ENCODE data around the gene S100A16. TPM values are rescaled to one million over a fixed set of nuclear protein-coding genes. Genes with fewer than 3 reads are reported as not detected.

Gene S100A16
- total and polyA plus RNA-seq, 5 experiments from 2014 or later: not detected

GRCh38 chr1:153626904-153627714 is 14.2 kb upstream of the S100A16 start, which contains the start of gene S100A13:
TSS of gene S100A13 (minus strand) at chr1:153627505. CDS start at chr1:153626472, 1,033 bp downstream.
- H3K4me3 Mint-ChIP-seq: peak within 1 kb of the TSS in 2 of 10 donors; percentile 36 to 48
- peak within 1 kb of the TSS in 4 of 10 donors; percentile 6 to 44 (median 14) for H3K27ac Mint-ChIP-seq
- H3K27me3 Mint-ChIP-seq: peaks cover 0 to 17% (median 11%) of the 10 kb centered on the region in 5 donors
- DNase-seq (no peak), ATAC-seq (no peak)
- POLR2A ChIA-PET: interaction anchor here (0.6 kb wide), 1 partner anchor 41 kb away, joined by 3 read pairs; no protein-coding TSS in a partner anchor
- H3K36me3 Mint-ChIP-seq: no peaks in the 10 kb centered on the region
- peaks cover 7 to 16% (median 11%) of the 10 kb centered on the region in 4 donors for H3K4me1 Mint-ChIP-seq
- no peaks in the 10 kb centered on the region for H3K9me3 Mint-ChIP-seq

- Mint-ChIP-seq H3K9me3 (no peaks in the 10 kb centered on the region), H3K4me1 (peaks cover 7 to 14% (median 10%) of the 10 kb centered on the region in 4 donors), H3K27ac (peak overlapping the region in 1 of 10 donors; percentile 44), H3K4me3 (no peak overlapping the region), H3K27me3 (peaks cover 0 to 17% (median 11%) of the 10 kb centered on the region in 5 donors), H3K36me3 (no peaks in the 10 kb centered on the region)
- ATAC-seq (no peak), DNase-seq (no peak)
- POLR2A ChIA-PET: no interaction called here
These were observed 13.6 kb upstream of the S100A16 start for GRCh38 chr1:153626477-153626903.

- no peak overlapping the region for H3K27ac Mint-ChIP-seq
- H3K9me3 Mint-ChIP-seq: no peaks in the 10 kb centered on the region
- no peaks in the 10 kb centered on the region for H3K36me3 Mint-ChIP-seq
- no peak for DNase-seq
- no peak overlapping the region for H3K4me3 Mint-ChIP-seq
- H3K27me3 Mint-ChIP-seq: peaks cover 0 to 17% (median 11%) of the 10 kb centered on the region in 5 donors
- peaks cover 7 to 14% (median 10%) of the 10 kb centered on the region in 4 donors for H3K4me1 Mint-ChIP-seq
- no peak for ATAC-seq
- POLR2A ChIA-PET: interaction anchor here (1.4 kb wide), 1 partner anchor 8 kb away, joined by 7 read pairs; the partner anchor contains the start of gene CHTOP
These were observed 12.2 kb upstream of the S100A16 start for GRCh38 chr1:153624965-153625611.

- H3K36me3 Mint-ChIP-seq: no peaks in the 10 kb centered on the region
- H3K9me3 Mint-ChIP-seq: no peaks in the 10 kb centered on the region
- peaks cover 7 to 14% (median 10%) of the 10 kb centered on the region in 4 donors for H3K4me1 Mint-ChIP-seq
- peaks cover 0 to 17% (median 11%) of the 10 kb centered on the region in 5 donors for H3K27me3 Mint-ChIP-seq
- no peak for ATAC-seq
- no peak overlapping the region for H3K4me3 Mint-ChIP-seq
- DNase-seq: no peak
- no peak overlapping the region for H3K27ac Mint-ChIP-seq
- POLR2A ChIA-PET: interaction anchor here (0.7 kb wide), 1 partner anchor 24 kb away, joined by 4 read pairs; no protein-coding TSS in a partner anchor
These were observed 10.2 kb upstream of the S100A16 start for GRCh38 chr1:153623101-153623500.

- ATAC-seq (no peak), DNase-seq (no peak)
- H3K9me3 Mint-ChIP-seq: no peaks in the 10 kb centered on the region
- no peaks in the 10 kb centered on the region for H3K27me3 Mint-ChIP-seq
- POLR2A ChIA-PET: interaction anchor here (1.0 to 1.7 kb wide), 2 partner anchors 15 to 68 kb away, joined by 3 to 6 read pairs; partner anchors contain the start of gene CHTOP
- no peak overlapping the region for H3K27ac Mint-ChIP-seq
- no peak overlapping the region for H3K4me3 Mint-ChIP-seq
- no peaks in the 10 kb centered on the region for H3K36me3 Mint-ChIP-seq
- H3K4me1 Mint-ChIP-seq: peaks cover 0 to 8% (median 0%) of the 10 kb centered on the region in 4 donors
These were observed 6.2 kb upstream of the S100A16 start for GRCh38 chr1:153619171-153619570.

GRCh38 chr1:153617663-153618062 is 4.7 kb upstream of the S100A16 start:
- Mint-ChIP-seq H3K4me1 (peaks cover 0 to 6% (median 0%) of the 10 kb centered on the region in 4 donors), H3K9me3 (no peaks in the 10 kb centered on the region), H3K36me3 (no peaks in the 10 kb centered on the region), H3K27ac (peak overlapping the region in 1 of 10 donors; percentile 28), H3K4me3 (no peak overlapping the region), H3K27me3 (no peaks in the 10 kb centered on the region)
- ATAC-seq (peak in 1 of 2 donors; percentile 72), DNase-seq (peak in 6 of 10 donors; percentile 23 to 54 (median 42))
- POLR2A ChIA-PET: no interaction called here

GRCh38 chr1:153616917-153617311 is 4.0 kb upstream of the S100A16 start:
- Mint-ChIP-seq H3K4me1 (peaks cover 0 to 6% (median 0%) of the 10 kb centered on the region in 4 donors), H3K36me3 (no peaks in the 10 kb centered on the region), H3K9me3 (no peaks in the 10 kb centered on the region), H3K4me3 (no peak overlapping the region), H3K27ac (no peak overlapping the region), H3K27me3 (no peaks in the 10 kb centered on the region)
- DNase-seq: no peak
- POLR2A ChIA-PET: no interaction called here
- ATAC-seq: no peak

GRCh38 chr1:153616144-153616916 is 3.4 kb upstream of the S100A16 start, which contains the start of gene S100A14:
TSS of gene S100A14 (minus strand) at chr1:153616325. CDS start at chr1:153615858, 467 bp downstream.
- DNase-seq (no peak), ATAC-seq (no peak)
- Mint-ChIP-seq H3K27me3 (no peaks in the 10 kb centered on the region), H3K9me3 (no peaks in the 10 kb centered on the region), H3K4me1 (peaks cover 0 to 6% (median 0%) of the 10 kb centered on the region in 4 donors), H3K4me3 (no peak within 1 kb of the TSS), H3K27ac (peak within 1 kb of the TSS in 2 of 10 donors; percentile 14 to 57), H3K36me3 (no peaks in the 10 kb centered on the region)
- POLR2A ChIA-PET: no interaction called here

- no peak for DNase-seq
- H3K4me1 Mint-ChIP-seq: peaks cover 0 to 6% (median 0%) of the 10 kb centered on the region in 4 donors
- POLR2A ChIA-PET: no interaction called here
- H3K9me3 Mint-ChIP-seq: no peaks in the 10 kb centered on the region
- H3K4me3 Mint-ChIP-seq: no peak overlapping the region
- no peaks in the 10 kb centered on the region for H3K36me3 Mint-ChIP-seq
- H3K27ac Mint-ChIP-seq: peak overlapping the region in 1 of 10 donors; percentile 57
- ATAC-seq: no peak
- H3K27me3 Mint-ChIP-seq: no peaks in the 10 kb centered on the region
These were observed 2.5 kb upstream of the S100A16 start for GRCh38 chr1:153615406-153615805.

GRCh38 chr1:153614906-153615305 is 2.0 kb upstream of the S100A16 start:
- ATAC-seq: no peak
- Mint-ChIP-seq H3K27me3 (no peaks in the 10 kb centered on the region), H3K4me3 (no peak overlapping the region), H3K9me3 (no peaks in the 10 kb centered on the region), H3K27ac (no peak overlapping the region), H3K36me3 (no peaks in the 10 kb centered on the region), H3K4me1 (peaks cover 0 to 6% (median 0%) of the 10 kb centered on the region in 4 donors)
- no peak for DNase-seq
- POLR2A ChIA-PET: no interaction called here

- ATAC-seq: no peak
- POLR2A ChIA-PET: no interaction called here
- DNase-seq: no peak
- Mint-ChIP-seq H3K9me3 (no peaks in the 10 kb centered on the region), H3K27me3 (no peaks in the 10 kb centered on the region), H3K4me1 (peaks cover 0 to 6% (median 0%) of the 10 kb centered on the region in 4 donors), H3K36me3 (no peaks in the 10 kb centered on the region), H3K27ac (no peak overlapping the region), H3K4me3 (no peak overlapping the region)
These were observed 1.4 kb upstream of the S100A16 start for GRCh38 chr1:153614189-153614900.

GRCh38 chr1:153613406-153613805 is 469 bp upstream of the S100A16 start:
- Mint-ChIP-seq H3K9me3 (no peaks in the 10 kb centered on the region), H3K27me3 (no peaks in the 10 kb centered on the region), H3K4me1 (peaks cover 0 to 6% (median 0%) of the 10 kb centered on the region in 4 donors), H3K36me3 (no peaks in the 10 kb centered on the region), H3K4me3 (no peak overlapping the region), H3K27ac (no peak overlapping the region)
- DNase-seq (no peak), ATAC-seq (no peak)
- POLR2A ChIA-PET: no interaction called here

All from naive thymus-derived CD8-positive, alpha-beta T cell (primary cell).